AG04450 (cell line): ENCODE data around the gene CALML5. TPM values are rescaled to one million over a fixed set of nuclear protein-coding genes. Genes with fewer than 3 reads are reported as not detected.

Experiments
- CTCF ChIA-PET: fragments of 300-600, 350-600 bp; formaldehyde crosslinking; extraction: SDS; loops from one replicate; lab custom pipeline; 2022; ENCODE audit warnings: antibody characterized with exemption, inconsistent platforms; lab: Charles Lee
- POLR2A ChIA-PET: fragments of 350-600 bp; formaldehyde crosslinking; extraction: SDS; loops from one replicate; lab custom pipeline; 2021; ENCODE audit warnings: antibody characterized with exemption, inconsistent platforms; lab: Yijun Ruan, JAX
- DNase-seq: peaks from one replicate; pipeline ENCODE4 v3.0.0-alpha.2; 2011; ENCODE audit warnings: low read depth, low spot score
- H3K27ac ChIP-seq: one replicate; pipeline ENCODE4 v1.5.1; 2012; ENCODE audit warnings: low read depth, low read length, control low read depth
- H3K27me3 ChIP-seq: one replicate; pipeline ENCODE4 v1.6.0; 2012; ENCODE audit warnings: low read length; ENCODE audit not compliant: control insufficient read depth, insufficient read depth
- H3K4me3 ChIP-seq: 2 replicates; pipeline ENCODE4 v1.5.1; 2011; ENCODE audit warnings: mild to moderate bottlenecking, low read depth, low read length, control low read depth
- H3K9me3 ChIP-seq: 2 replicates; pipeline ENCODE4 v1.5.1; 2012; ENCODE audit warnings: low read length; ENCODE audit not compliant: control insufficient read depth, insufficient read depth
- CTCF ChIP-seq: IDR thresholded peaks from 2 replicates; pipeline ENCODE4 v1.5.1; 2011; ENCODE audit warnings: low read depth, low read length, control low read depth, inconsistent platforms
- polyA plus RNA-seq: library from polyadenylated mRNA; depleted of rRNA; stranded (reverse); fragments of >200 nt; gene quantifications from 2 replicates; pipeline ENCODE4 v1.2.3, GENCODE V29; 2011

CALML5 gene
- polyA plus RNA-seq, 1 experiment, result not detected

- H3K4me3 ChIP-seq, result no peak overlapping the region
- H3K27ac ChIP-seq, result no peak overlapping the region
- DNase-seq, result no peak
- H3K9me3 ChIP-seq, result peaks cover 14% of the 10 kb centered on the region
- ChIA-PET POLR2A (no interaction called here), CTCF (interaction anchor here (0.7 kb wide), 1 partner anchor 56 kb away, joined by 3 read pairs; no protein-coding TSS in a partner anchor)
- TF ChIP-seq CTCF, result no peak
- H3K27me3 ChIP-seq, result peaks cover 13% of the 10 kb centered on the region
These were observed 9.3 kb downstream of the CALML5 start for GRCh38 chr10:5490032-5490431.

- H3K27ac ChIP-seq, result no peak overlapping the region
- TF ChIP-seq CTCF, result no peak
- no peak for DNase-seq
- H3K9me3 ChIP-seq, result peaks cover 14% of the 10 kb centered on the region
- H3K4me3 ChIP-seq, result no peak overlapping the region
- ChIA-PET POLR2A (no interaction called here), CTCF (no interaction called here)
- H3K27me3 ChIP-seq, result peaks cover 16% of the 10 kb centered on the region
These were observed 10.9 kb downstream of the CALML5 start for GRCh38 chr10:5488272-5489161.

- ChIA-PET POLR2A (no interaction called here), CTCF (no interaction called here)
These were observed 12.5 kb downstream of the CALML5 start for GRCh38 chr10:5486853-5487235.

GRCh38 chr10:5485948-5486852 lies 13.2 kb downstream of the CALML5 start:
- no peak overlapping the region for H3K4me3 ChIP-seq
- POLR2A ChIA-PET, result no interaction called here
- CTCF ChIA-PET, result no interaction called here
- peaks cover 16% of the 10 kb centered on the region for H3K27me3 ChIP-seq
- no peaks in the 10 kb centered on the region; the same call in none of the 2 replicates for H3K9me3 ChIP-seq
- TF ChIP-seq CTCF, result no peak
- no peak for DNase-seq
- no peak overlapping the region for H3K27ac ChIP-seq

More at GRCh38 chr10:5486853-5487235, 12.5 kb downstream of the CALML5 start:
- TF ChIP-seq CTCF, result no peak
- H3K9me3 ChIP-seq, result peaks cover 4% of the 10 kb centered on the region
- H3K27me3 ChIP-seq, result peaks cover 16% of the 10 kb centered on the region
- no peak for DNase-seq
- H3K4me3 ChIP-seq, result no peak overlapping the region
- no peak overlapping the region for H3K27ac ChIP-seq
